ENCODE data around the gene TMIGD2.

- TF ChIP-seq CTCF (IDR thresholded peaks at IDR 0.05) (no peak), EZH2 (IDR thresholded peaks at IDR 0.05) (no peak)
These were observed 43.3 kb upstream of the TMIGD2 start for GRCh38 chr19:4345342-4346019.

All from neural progenitor cell (in vitro differentiated cells).